Activated CD4-positive, CD25-positive, alpha-beta regulatory T cell treated with anti-CD3 and anti-CD28 coated beads, Interleukin-2, amount 50 U/mL, for 16 hours (primary cell): ENCODE measurements around the gene DMRTA2.

Experiments
- DNase-seq: peaks from one replicate; pipeline ENCODE4 v3.0.0-alpha.2; 2020; ENCODE audit warnings: low read depth, low spot score

DMRTA2 gene

GRCh38 chr1:50422946-50423669, at the start of gene DMRTA2:
TSS of gene DMRTA2 (minus strand) at chr1:50423443. CDS start at chr1:50421536, 1,907 bp downstream.
- DNase-seq: no peak

- DNase-seq: no peak
These were observed 48.7 kb upstream of the DMRTA2 start for GRCh38 chr1:50471967-50472366.

GRCh38 chr1:50462964-50463363, 39.7 kb upstream of the DMRTA2 start:
- DNase-seq: no peak

GRCh38 chr1:50458507-50458906, 35.3 kb upstream of the DMRTA2 start:
- DNase-seq: no peak

GRCh38 chr1:50454911-50455310, 31.7 kb upstream of the DMRTA2 start:
- no peak for DNase-seq

- no peak for DNase-seq
These were observed 30.0 kb upstream of the DMRTA2 start for GRCh38 chr1:50453266-50453665.

- DNase-seq: no peak
These were observed 29.5 kb upstream of the DMRTA2 start for GRCh38 chr1:50452700-50453099.

GRCh38 chr1:50450861-50451653, 27.8 kb upstream of the DMRTA2 start:
- no peak for DNase-seq

- DNase-seq: no peak
These were observed 24.7 kb upstream of the DMRTA2 start for GRCh38 chr1:50447961-50448360.

- no peak for DNase-seq
These were observed 17.9 kb upstream of the DMRTA2 start for GRCh38 chr1:50441183-50441582.

GRCh38 chr1:50438945-50439344, 15.7 kb upstream of the DMRTA2 start:
- DNase-seq: no peak

- no peak for DNase-seq
These were observed 13.2 kb upstream of the DMRTA2 start for GRCh38 chr1:50436489-50436888.

- no peak for DNase-seq
These were observed 6.8 kb upstream of the DMRTA2 start for GRCh38 chr1:50430010-50430405.

- no peak for DNase-seq
These were observed 4.9 kb upstream of the DMRTA2 start for GRCh38 chr1:50427818-50428779.

- no peak for DNase-seq
These were observed 4.0 kb upstream of the DMRTA2 start for GRCh38 chr1:50427086-50427817.

- no peak for DNase-seq
These were observed 3.5 kb upstream of the DMRTA2 start for GRCh38 chr1:50426702-50427085.

GRCh38 chr1:50426108-50426700, 3.0 kb upstream of the DMRTA2 start:
- DNase-seq: no peak

GRCh38 chr1:50425376-50426107, 2.3 kb upstream of the DMRTA2 start:
- DNase-seq: no peak

GRCh38 chr1:50424884-50425375, 1.7 kb upstream of the DMRTA2 start:
- no peak for DNase-seq
